Activated naive CD4-positive, alpha-beta T cell (primary cell): ENCODE measurements around the gene CEP126.

ENCODE experiments used
- DNase-seq, 4 experiments: peaks; one replicate each; lab custom pipeline; 2025; lab: John Stamatoyannopoulos, UW

Gene CEP126

GRCh38 chr11:102007567-102008437 is 93.0 kb downstream of the CEP126 start:
- no peak for DNase-seq

- DNase-seq, result no peak
Observed at GRCh38 chr11:102010776-102011494, 96.1 kb downstream of the CEP126 start.

DNA sequence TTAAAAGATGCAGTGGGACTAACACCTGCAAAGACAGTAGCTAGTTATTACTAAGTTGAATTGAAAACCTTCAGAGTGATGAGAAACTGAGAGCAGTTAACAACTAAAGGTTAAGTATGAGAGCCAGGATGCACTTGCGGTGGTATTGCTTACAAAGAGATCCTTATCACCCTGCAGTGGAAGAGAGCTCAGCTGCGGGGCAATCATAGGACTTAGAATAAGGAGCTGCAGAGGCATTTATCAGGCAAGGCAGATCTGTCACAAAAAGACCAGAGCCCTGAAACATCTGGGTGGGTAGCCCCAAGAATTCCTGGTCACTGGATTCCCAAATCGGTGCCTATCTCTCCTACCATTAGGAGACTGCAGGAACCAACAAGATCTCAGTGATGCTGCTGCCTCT is 98.1 kb downstream of the CEP126 start:
- DNase-seq, result no peak

DNA sequence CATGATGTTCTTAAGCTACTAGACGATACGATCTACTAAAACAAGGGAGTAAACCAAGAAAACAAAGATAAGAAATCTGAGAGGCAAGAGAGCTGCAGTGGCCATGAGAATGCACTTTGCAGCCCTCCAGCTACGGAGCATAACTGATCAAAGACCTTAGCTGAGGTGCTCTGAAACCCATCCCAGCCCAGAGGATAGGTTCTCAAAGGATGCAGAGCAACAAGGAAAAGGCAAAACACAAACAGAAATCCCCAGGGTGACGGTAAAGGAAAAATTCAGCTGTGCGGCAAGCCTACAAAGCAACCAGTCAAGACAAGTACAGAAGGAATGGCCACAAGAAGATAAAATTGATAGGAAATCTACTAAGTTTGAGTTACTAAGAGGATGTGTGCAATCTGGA is 99.9 kb downstream of the CEP126 start:
- no peak for DNase-seq

- no peak for DNase-seq
Observed at GRCh38 chr11:102017026-102017425, 102.2 kb downstream of the CEP126 start.

GRCh38 chr11:102026217-102026616 is 111.4 kb downstream of the CEP126 start:
- no peak for DNase-seq

DNA sequence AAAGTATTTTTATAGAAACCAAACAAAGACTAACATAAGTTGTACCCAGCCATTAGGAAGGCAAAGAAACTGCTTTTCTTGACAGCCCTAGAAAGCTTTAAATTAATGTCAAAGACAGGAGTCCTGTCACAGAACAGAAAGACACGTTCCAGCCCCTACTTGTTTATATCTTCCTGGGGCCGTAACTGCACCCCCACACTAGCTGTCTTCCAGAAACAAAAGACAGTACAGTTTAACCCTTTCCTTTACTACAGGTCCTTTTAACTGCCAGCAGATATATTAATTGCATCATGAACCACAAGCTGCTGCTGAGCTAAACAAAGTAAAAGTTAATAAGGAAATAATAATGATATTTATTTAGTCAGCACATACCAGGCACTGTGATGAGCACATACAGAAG is 112.1 kb downstream of the CEP126 start:
- no peak for DNase-seq

DNA sequence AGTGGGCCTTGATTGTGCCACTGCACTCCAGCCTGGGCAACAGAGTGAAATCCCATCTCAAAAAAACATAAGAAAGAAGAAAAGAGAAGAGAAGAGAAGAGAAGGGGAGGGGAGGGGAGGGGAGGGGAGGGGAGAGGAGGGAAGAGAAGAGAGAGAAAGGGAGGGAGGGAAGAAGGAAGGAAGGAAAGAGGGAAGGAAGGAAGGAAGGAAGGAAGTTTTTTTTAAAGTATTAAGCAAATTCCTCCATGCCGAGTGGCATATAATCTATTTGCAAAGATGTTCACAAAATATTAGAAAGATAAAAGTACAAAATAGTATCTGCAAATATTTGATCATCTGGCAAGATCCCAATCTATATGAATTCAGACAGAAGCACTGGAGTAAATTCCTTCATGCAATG is 121.9 kb downstream of the CEP126 start:
- DNase-seq, result no peak

DNA sequence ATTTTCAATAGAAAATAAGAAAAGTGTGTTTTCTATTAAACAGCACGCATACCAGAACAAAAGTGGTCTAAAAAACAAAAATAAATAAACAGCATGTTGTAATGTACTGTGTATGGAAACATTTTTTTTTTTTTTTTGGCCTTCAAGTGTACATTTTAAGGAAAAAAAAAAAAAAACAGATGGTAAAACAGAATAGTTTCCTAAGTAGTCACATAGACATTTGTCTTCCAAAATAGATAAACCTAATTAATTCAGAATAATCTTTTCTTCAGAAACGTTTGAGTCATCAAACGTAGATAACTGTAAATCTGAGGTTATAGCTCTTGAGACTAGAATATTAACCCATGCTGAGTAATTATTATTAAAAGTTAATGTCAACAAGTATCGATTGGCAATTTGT is 132.0 kb downstream of the CEP126 start:
- no peak for DNase-seq

GRCh38 chr11:102047305-102047924 is 132.6 kb downstream of the CEP126 start, which contains the start of gene CFAP300:
TSS of gene CFAP300 (plus strand) at chr11:102047437. CDS start at chr11:102047471, 34 bp downstream.
- DNase-seq, result no peak
